Progenitor cell of endocrine pancreas (in vitro differentiated cells): Measurements from ENCODE around the gene GK2. TPM values are rescaled to one million over a fixed set of nuclear protein-coding genes. Genes with fewer than 3 reads are reported as not detected.

Source experiments
- DNase-seq: peaks from one replicate; pipeline ENCODE4 v3.0.0; 2021; ENCODE audit warnings: low spot score; ENCODE audit not compliant: unreplicated experiment
- H3K27ac Mint-ChIP-seq: 2 replicates; pipeline ENCODE4 v1.8.0; 2021; ENCODE audit warnings: mild to moderate bottlenecking, moderate library complexity, mixed read lengths
- H3K27me3 Mint-ChIP-seq: 2 replicates; pipeline ENCODE4 v1.8.0; 2021; ENCODE audit warnings: mixed read lengths
- H3K36me3 Mint-ChIP-seq: 2 replicates; pipeline ENCODE4 v1.8.0; 2022; ENCODE audit warnings: mixed read lengths; ENCODE audit not compliant: insufficient read depth
- H3K4me1 Mint-ChIP-seq: 2 replicates; pipeline ENCODE4 v1.8.0; 2021; ENCODE audit warnings: low read depth, mixed read lengths
- H3K4me3 Mint-ChIP-seq: 2 replicates; pipeline ENCODE4 v1.8.0; 2021; ENCODE audit warnings: low read depth, mild to moderate bottlenecking, moderate library complexity, mixed read lengths
- H3K9me3 Mint-ChIP-seq: 2 replicates; pipeline ENCODE4 v1.8.0; 2021; ENCODE audit warnings: low read depth, mixed read lengths
- total RNA-seq: library from RNA; stranded (reverse); gene quantifications from 2 replicates; pipeline ENCODE4 v1.2.1, GENCODE V29; 2021
- TF ChIP-seq, protein P1 (sequence below): fragments of 200-600 bp; sonication (generic); IDR thresholded peaks from one replicate; pipeline ENCODE4 v1.5.0; 2021; ENCODE audit warnings: antibody characterized with exemption, mild to moderate bottlenecking; ENCODE audit not compliant: unreplicated experiment

Gene GK2
- total RNA-seq, 1 donor from 2014 or later = not detected

DNA sequence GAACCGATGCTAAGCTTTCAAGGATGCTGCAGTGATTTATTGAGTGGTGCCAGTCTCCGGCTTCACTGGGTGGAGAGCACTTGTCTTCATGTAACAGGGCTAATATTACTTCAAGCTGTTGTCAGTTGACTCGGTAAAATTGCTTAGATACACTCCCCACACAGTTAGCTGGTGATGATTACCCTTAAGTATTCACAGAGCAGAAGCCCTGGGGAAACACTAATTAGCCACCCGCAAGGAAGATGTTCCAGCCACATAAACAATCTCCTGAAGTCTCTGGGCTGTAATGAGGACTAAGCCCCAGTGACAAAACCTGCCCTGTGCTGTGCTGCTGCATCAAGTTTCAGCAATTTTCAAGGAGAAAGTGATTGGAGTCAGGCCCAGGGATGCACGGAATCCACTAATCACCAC lies 37.3 kb upstream of the GK2 start:
- H3K27ac Mint-ChIP-seq = no peak overlapping the region
- no peaks in the 10 kb centered on the region for H3K36me3 Mint-ChIP-seq

DNA sequence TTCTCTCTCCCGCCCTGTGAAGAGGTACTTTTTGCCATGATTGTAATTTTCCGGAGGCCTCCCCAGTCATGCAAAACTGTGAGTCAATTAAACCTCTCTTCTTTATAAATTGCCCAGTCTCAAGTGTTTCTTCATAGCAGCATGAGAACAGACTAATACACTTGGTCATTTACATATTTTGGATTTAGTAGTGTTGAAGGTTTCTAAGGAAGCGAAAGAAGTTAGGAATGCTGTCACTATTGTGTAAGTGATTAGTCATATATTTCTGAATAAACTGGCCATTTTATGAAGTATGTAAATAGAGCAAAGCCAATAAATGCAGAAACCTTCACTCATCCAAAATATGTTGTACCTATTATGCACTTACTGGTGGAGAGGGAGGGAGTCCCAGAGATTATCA lies 34.4 kb upstream of the GK2 start:
- no peak overlapping the region for H3K4me3 Mint-ChIP-seq
- TF ChIP-seq, protein P1, sequence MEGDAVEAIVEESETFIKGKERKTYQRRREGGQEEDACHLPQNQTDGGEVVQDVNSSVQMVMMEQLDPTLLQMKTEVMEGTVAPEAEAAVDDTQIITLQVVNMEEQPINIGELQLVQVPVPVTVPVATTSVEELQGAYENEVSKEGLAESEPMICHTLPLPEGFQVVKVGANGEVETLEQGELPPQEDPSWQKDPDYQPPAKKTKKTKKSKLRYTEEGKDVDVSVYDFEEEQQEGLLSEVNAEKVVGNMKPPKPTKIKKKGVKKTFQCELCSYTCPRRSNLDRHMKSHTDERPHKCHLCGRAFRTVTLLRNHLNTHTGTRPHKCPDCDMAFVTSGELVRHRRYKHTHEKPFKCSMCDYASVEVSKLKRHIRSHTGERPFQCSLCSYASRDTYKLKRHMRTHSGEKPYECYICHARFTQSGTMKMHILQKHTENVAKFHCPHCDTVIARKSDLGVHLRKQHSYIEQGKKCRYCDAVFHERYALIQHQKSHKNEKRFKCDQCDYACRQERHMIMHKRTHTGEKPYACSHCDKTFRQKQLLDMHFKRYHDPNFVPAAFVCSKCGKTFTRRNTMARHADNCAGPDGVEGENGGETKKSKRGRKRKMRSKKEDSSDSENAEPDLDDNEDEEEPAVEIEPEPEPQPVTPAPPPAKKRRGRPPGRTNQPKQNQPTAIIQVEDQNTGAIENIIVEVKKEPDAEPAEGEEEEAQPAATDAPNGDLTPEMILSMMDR = no peak
- no peaks in the 10 kb centered on the region for H3K27me3 Mint-ChIP-seq
- peaks cover 8% of the 10 kb centered on the region for H3K9me3 Mint-ChIP-seq
- no peaks in the 10 kb centered on the region for H3K36me3 Mint-ChIP-seq
- no peaks in the 10 kb centered on the region for H3K4me1 Mint-ChIP-seq
- DNase-seq = no peak
- H3K27ac Mint-ChIP-seq = no peak overlapping the region

More for the DNA sequence above, 37.3 kb upstream of the GK2 start:
- Mint-ChIP-seq H3K27me3 (no peaks in the 10 kb centered on the region), H3K4me1 (no peaks in the 10 kb centered on the region), H3K4me3 (no peak overlapping the region), H3K9me3 (no peaks in the 10 kb centered on the region)
- TF ChIP-seq, protein P1 = no peak
- no peak for DNase-seq

GRCh38 chr4:79439489-79439888 lies 31.5 kb upstream of the GK2 start:
- Mint-ChIP-seq H3K4me3 (no peak overlapping the region), H3K36me3 (no peaks in the 10 kb centered on the region), H3K27me3 (no peaks in the 10 kb centered on the region), H3K27ac (no peak overlapping the region), H3K9me3 (peaks cover 8% of the 10 kb centered on the region), H3K4me1 (no peaks in the 10 kb centered on the region)
- DNase-seq = no peak
- TF ChIP-seq, protein P1 = no peak

DNA sequence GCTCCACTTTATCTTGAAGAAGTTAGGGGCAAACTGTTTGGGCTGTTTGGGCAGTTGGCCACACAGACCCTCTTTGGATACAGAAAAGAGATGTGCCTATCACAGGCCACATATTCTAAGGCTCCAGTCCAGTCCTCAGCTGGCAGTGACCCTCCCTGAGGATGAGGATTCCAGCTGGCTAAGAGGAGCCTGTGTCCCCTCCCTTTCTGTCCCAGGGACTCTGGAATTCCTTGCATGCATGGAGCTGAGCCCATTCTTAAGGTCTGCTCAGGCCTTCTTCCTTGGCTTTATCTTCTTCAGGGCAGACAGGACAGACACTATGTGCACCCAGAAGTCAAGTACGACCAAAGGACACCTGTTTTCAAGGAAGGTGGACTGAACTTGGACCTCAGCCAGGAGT lies 23.8 kb upstream of the GK2 start:
- Mint-ChIP-seq H3K4me3 (no peak overlapping the region), H3K36me3 (no peaks in the 10 kb centered on the region), H3K4me1 (peaks cover 3% of the 10 kb centered on the region), H3K27ac (no peak overlapping the region), H3K27me3 (no peaks in the 10 kb centered on the region), H3K9me3 (no peaks in the 10 kb centered on the region)
- no peak for DNase-seq
- TF ChIP-seq, protein P1 = no peak

- Mint-ChIP-seq H3K4me3 (no peak overlapping the region), H3K27me3 (no peaks in the 10 kb centered on the region), H3K4me1 (peaks cover 2% of the 10 kb centered on the region), H3K9me3 (no peaks in the 10 kb centered on the region), H3K27ac (no peak overlapping the region), H3K36me3 (no peaks in the 10 kb centered on the region)
- TF ChIP-seq, protein P1 = no peak
- DNase-seq = no peak
Measured at GRCh38 chr4:79429113-79429903, 21.3 kb upstream of the GK2 start.
